Measurements from ENCODE around the gene SSRP1. TPM values are rescaled to one million over a fixed set of nuclear protein-coding genes. Genes with fewer than 3 reads are reported as not detected.

Gene SSRP1
- total RNA-seq, 1 experiment from 2014 or later: 248 TPM

- Histone ChIP-seq H3K27me3 (no peaks in the 10 kb centered on the region), H3K27ac (no peak overlapping the region), H3K9me3 (replicated peaks) (no peaks in the 10 kb centered on the region), H3K36me3 (no peaks in the 10 kb centered on the region), H3K4me3 (no peak overlapping the region), H3K4me1 (peaks cover 7% of the 10 kb centered on the region; the same call in 1 of the 2 replicates)
- DNase-seq: no peak
Measured at GRCh38 chr11:57353446-57353845, 17.8 kb upstream of the SSRP1 start.

- H3K4me1 ChIP-seq: peaks cover 7% of the 10 kb centered on the region; the same call in 1 of the 2 replicates
- no peak for DNase-seq
- no peaks in the 10 kb centered on the region for H3K9me3 ChIP-seq (replicated peaks)
- no peak overlapping the region for H3K4me3 ChIP-seq
- H3K36me3 ChIP-seq: no peaks in the 10 kb centered on the region
- no peak overlapping the region for H3K27ac ChIP-seq
- no peaks in the 10 kb centered on the region for H3K27me3 ChIP-seq
Measured at GRCh38 chr11:57353036-57353435, 17.3 kb upstream of the SSRP1 start.

GRCh38 chr11:57349491-57350274 lies 14.0 kb upstream of the SSRP1 start:
- Histone ChIP-seq H3K9me3 (replicated peaks) (no peaks in the 10 kb centered on the region), H3K27me3 (no peaks in the 10 kb centered on the region), H3K4me3 (no peak overlapping the region), H3K36me3 (no peaks in the 10 kb centered on the region), H3K27ac (no peak overlapping the region), H3K4me1 (peaks cover 3% of the 10 kb centered on the region; the same call in 1 of the 2 replicates)
- DNase-seq: peak; percentile 34 to 63

- DNase-seq: no peak
- H3K4me1 ChIP-seq: peaks cover 3% of the 10 kb centered on the region; the same call in 1 of the 2 replicates
- H3K4me3 ChIP-seq: no peak overlapping the region
Measured at GRCh38 chr11:57348636-57349313, 13.1 kb upstream of the SSRP1 start.

GRCh38 chr11:57348052-57348451 lies 12.4 kb upstream of the SSRP1 start:
- no peaks in the 10 kb centered on the region for H3K9me3 ChIP-seq (replicated peaks)
- H3K27ac ChIP-seq: no peak overlapping the region
- DNase-seq: peak in 1 of 2 experiments; percentile 28
- H3K4me1 ChIP-seq: no peaks in the 10 kb centered on the region
- H3K27me3 ChIP-seq: peaks cover 6% of the 10 kb centered on the region; the same call in 1 of the 2 replicates
- H3K36me3 ChIP-seq: no peaks in the 10 kb centered on the region
- no peak overlapping the region for H3K4me3 ChIP-seq

More at GRCh38 chr11:57348636-57349313, 13.1 kb upstream of the SSRP1 start:
- no peak overlapping the region for H3K27ac ChIP-seq
- no peaks in the 10 kb centered on the region for H3K9me3 ChIP-seq (replicated peaks)
- H3K27me3 ChIP-seq: peaks cover under 1% of the 10 kb centered on the region; the same call in 1 of the 2 replicates
- H3K36me3 ChIP-seq: no peaks in the 10 kb centered on the region

GRCh38 chr11:57347336-57347735 lies 11.6 kb upstream of the SSRP1 start:
- peaks cover 6% of the 10 kb centered on the region; the same call in 1 of the 2 replicates for H3K27me3 ChIP-seq
- H3K4me1 ChIP-seq: no peaks in the 10 kb centered on the region
- H3K27ac ChIP-seq: no peak overlapping the region
- DNase-seq: no peak
- H3K36me3 ChIP-seq: no peaks in the 10 kb centered on the region
- H3K9me3 ChIP-seq (replicated peaks): no peaks in the 10 kb centered on the region
- no peak overlapping the region for H3K4me3 ChIP-seq

- Histone ChIP-seq H3K9me3 (replicated peaks) (no peaks in the 10 kb centered on the region), H3K27me3 (peaks cover 6% of the 10 kb centered on the region; the same call in 1 of the 2 replicates), H3K27ac (no peak overlapping the region), H3K4me3 (no peak overlapping the region), H3K4me1 (no peaks in the 10 kb centered on the region), H3K36me3 (no peaks in the 10 kb centered on the region)
- peak; percentile 64 to 87 for DNase-seq
Measured at GRCh38 chr11:57345555-57346211, 10.0 kb upstream of the SSRP1 start.

- H3K4me3 ChIP-seq: no peak overlapping the region
Measured at GRCh38 chr11:57344826-57345225, 9.1 kb upstream of the SSRP1 start.

GRCh38 chr11:57343825-57344224 lies 8.1 kb upstream of the SSRP1 start:
- Histone ChIP-seq H3K9me3 (replicated peaks) (no peaks in the 10 kb centered on the region), H3K36me3 (no peaks in the 10 kb centered on the region)
- DNase-seq: no peak

More at GRCh38 chr11:57344826-57345225, 9.1 kb upstream of the SSRP1 start:
- DNase-seq: no peak
- Histone ChIP-seq H3K36me3 (no peaks in the 10 kb centered on the region), H3K27me3 (peaks cover 6% of the 10 kb centered on the region), H3K27ac (no peak overlapping the region), H3K9me3 (replicated peaks) (no peaks in the 10 kb centered on the region), H3K4me1 (no peaks in the 10 kb centered on the region)

GRCh38 chr11:57342702-57343101 lies 7.0 kb upstream of the SSRP1 start:
- H3K27me3 ChIP-seq: peaks cover 6% of the 10 kb centered on the region
- H3K27ac ChIP-seq: no peak overlapping the region
- no peaks in the 10 kb centered on the region for H3K9me3 ChIP-seq (replicated peaks)
- no peak for DNase-seq
- no peaks in the 10 kb centered on the region for H3K36me3 ChIP-seq
- H3K4me1 ChIP-seq: no peaks in the 10 kb centered on the region
- no peak overlapping the region for H3K4me3 ChIP-seq

More at GRCh38 chr11:57343825-57344224, 8.1 kb upstream of the SSRP1 start:
- peaks cover 6% of the 10 kb centered on the region for H3K27me3 ChIP-seq
- no peaks in the 10 kb centered on the region for H3K4me1 ChIP-seq
- no peak overlapping the region for H3K4me3 ChIP-seq
- no peak overlapping the region for H3K27ac ChIP-seq

GRCh38 chr11:57341250-57341808 lies 5.6 kb upstream of the SSRP1 start:
- DNase-seq: no peak
- no peak overlapping the region for H3K4me3 ChIP-seq

GRCh38 chr11:57340039-57340615 lies 4.4 kb upstream of the SSRP1 start:
- H3K27ac ChIP-seq: no peak overlapping the region
- no peaks in the 10 kb centered on the region for H3K36me3 ChIP-seq
- H3K27me3 ChIP-seq: peaks cover 6% of the 10 kb centered on the region
- peaks cover 3% of the 10 kb centered on the region; the same call in 1 of the 2 replicates for H3K4me1 ChIP-seq
- no peaks in the 10 kb centered on the region for H3K9me3 ChIP-seq (replicated peaks)
- DNase-seq: peak in 1 of 2 experiments; percentile 41
- no peak overlapping the region for H3K4me3 ChIP-seq

More at GRCh38 chr11:57341250-57341808, 5.6 kb upstream of the SSRP1 start:
- peaks cover 6% of the 10 kb centered on the region for H3K27me3 ChIP-seq
- no peaks in the 10 kb centered on the region for H3K9me3 ChIP-seq (replicated peaks)
- H3K36me3 ChIP-seq: no peaks in the 10 kb centered on the region
- H3K4me1 ChIP-seq: peaks cover 3% of the 10 kb centered on the region; the same call in 1 of the 2 replicates
- H3K27ac ChIP-seq: no peak overlapping the region

GRCh38 chr11:57339328-57339727 lies 3.6 kb upstream of the SSRP1 start:
- DNase-seq: no peak
- H3K27me3 ChIP-seq: peaks cover 6% of the 10 kb centered on the region

GRCh38 chr11:57338142-57338541 lies 2.5 kb upstream of the SSRP1 start, which contains the start of gene P2RX3:
Gene P2RX3 (plus strand): TSS chr11:57338352. CDS start chr11:57338551, 199 bp downstream.
- no peak within 1 kb of the TSS for H3K27ac ChIP-seq
- no peak for DNase-seq
- H3K4me3 ChIP-seq: no peak within 1 kb of the TSS
- peaks cover 12% of the 10 kb centered on the region for H3K36me3 ChIP-seq
- H3K27me3 ChIP-seq: no peaks in the 10 kb centered on the region; the same call in none of the 2 replicates
- H3K9me3 ChIP-seq (replicated peaks): no peaks in the 10 kb centered on the region
- peaks cover 10% of the 10 kb centered on the region for H3K4me1 ChIP-seq

More at GRCh38 chr11:57339328-57339727, 3.6 kb upstream of the SSRP1 start:
- H3K4me1 ChIP-seq: peaks cover 7% of the 10 kb centered on the region
- no peak overlapping the region for H3K4me3 ChIP-seq
- H3K9me3 ChIP-seq (replicated peaks): no peaks in the 10 kb centered on the region
- no peak overlapping the region for H3K27ac ChIP-seq
- peaks cover 2% of the 10 kb centered on the region; the same call in 1 of the 2 replicates for H3K36me3 ChIP-seq

All from SJCRH30 (cell line).